Upper lobe of left lung (tissue), 6 donors: ENCODE data around the gene STARD10. TPM values are rescaled to one million over a fixed set of nuclear protein-coding genes. Genes with fewer than 3 reads are reported as not detected.
"Not testable (repeated sequence)": the region's sequence is repeated elsewhere in the genome, so short reads cannot be mapped to it uniquely, and the experiment has no call there.

Source experiments
- ATAC-seq, 2 donors: fragments of 200-7000 bp; cut with Tn5 transposase; one replicate each; pipeline ENCODE4 v1.9.1; 2022; ENCODE audit warnings: mild to moderate bottlenecking in 2 of 2, moderate library complexity in 2 of 2; ENCODE audit not compliant: low FRiP score in 2 of 2
- DNase-seq, 2 donors: peaks; one replicate each; pipeline ENCODE4 v3.0.0-alpha.2; 2019 to 2020
- H3K27ac ChIP-seq, 4 donors: fragments of 200-600 bp; sonication (generic); one replicate each; pipeline ENCODE4 v1.5.1; 2016 to 2019
- H3K27me3 ChIP-seq, 4 donors: fragments of 200-600 bp; sonication (generic); one replicate each; pipeline ENCODE4 v1.5.1; 2017 to 2019
- H3K36me3 ChIP-seq, 4 donors: fragments of 200-600 bp; sonication (generic); one replicate each; pipeline ENCODE4 v1.5.1; 2016 to 2019
- H3K4me1 ChIP-seq, 4 donors: fragments of 200-600 bp; sonication (generic); one replicate each; pipeline ENCODE4 v1.5.1; 2018 to 2019
- H3K4me3 ChIP-seq, 4 donors: fragments of 200-600 bp; sonication (generic); one replicate each; pipeline ENCODE4 v1.5.1; 2017 to 2019; ENCODE audit warnings: mild to moderate bottlenecking in 2 of 4, moderate library complexity in 1 of 4
- H3K9me3 ChIP-seq, 4 donors: fragments of 200-600 bp; sonication (generic); one replicate each; pipeline ENCODE4 v1.5.1; 2018 to 2019
- CTCF ChIP-seq, 6 experiments: fragments of 450-650 bp in 4 of 6; fragments of 200-600 bp in 2 of 6; sonication (generic) in 2 of 6; IDR thresholded peaks; one replicate each; pipeline ENCODE4 v1.5.1; 2016 to 2019; ENCODE audit warnings: antibody characterized with exemption in 6 of 6
- EP300 ChIP-seq, 4 donors: sonication (generic); formaldehyde crosslinking; IDR thresholded peaks; one replicate each; pipeline ENCODE4 v1.5.1; 2017; ENCODE audit warnings: antibody characterized with exemption in 4 of 4, control low read depth in 2 of 4
- POLR2A ChIP-seq, 4 donors: fragments of 450-650 bp; IDR thresholded peaks; one replicate each; pipeline ENCODE4 v1.5.1; 2016 to 2017; ENCODE audit warnings: antibody characterized with exemption in 4 of 4, mild to moderate bottlenecking in 2 of 4
- POLR2AphosphoS5 ChIP-seq, 2 donors: sonication (generic); formaldehyde crosslinking; IDR thresholded peaks; one replicate each; pipeline ENCODE4 v1.5.1; 2017; ENCODE audit warnings: antibody characterized with exemption in 2 of 2
- WGBS, 2 donors: methylation state at CpG; one replicate each; pipeline ENCODE4 v1.1.5; 2017 to 2018; 5-methylcytosine and 5-hydroxymethylcytosine counted together
- total RNA-seq, 6 donors: library from RNA; depleted of rRNA in 4 of 6; stranded (reverse); fragments of >200 nt in 4 of 6; gene quantifications; one replicate each; pipeline versions ENCODE4 v1.1.0 to v1.2.1, GENCODE V29; 2016 to 2021
- donor health status: DM: no; HTN: no; CAD: no; lungs with moderate emphysema.
- donor health status: DM: no; HTN: yes; CAD: no; lungs with severe emphysema.

STARD10 gene
- total RNA-seq, 6 donors from 2014 or later, result 93.2 to 227 (median 151) TPM

- WGBS, 2 donors, result 92 to 96% methylated on average over 5 of the region's 5 CpGs
- DNase-seq (no peak), ATAC-seq (no peak)
- peaks cover 0 to 22% (median 9%) of the 10 kb centered on the region in 4 donors for H3K36me3 ChIP-seq
- no peaks in the 10 kb centered on the region for H3K9me3 ChIP-seq
- H3K4me1 ChIP-seq, result peaks cover 34 to 49% (median 43%) of the 10 kb centered on the region in 4 donors
- TF ChIP-seq POLR2AphosphoS5 (IDR thresholded peaks at IDR 0.05) (no peak), POLR2A (IDR thresholded peaks at IDR 0.05) (no peak), CTCF (IDR thresholded peaks at IDR 0.05) (no peak), EP300 (IDR thresholded peaks at IDR 0.05) (no peak)
- H3K27me3 ChIP-seq, result no peaks in the 10 kb centered on the region
- no peak overlapping the region for H3K4me3 ChIP-seq
- no peak overlapping the region for H3K27ac ChIP-seq
Measured at GRCh38 chr11:72829884-72830533, 36.2 kb upstream of the STARD10 start.

GRCh38 chr11:72829178-72829577 is 35.3 kb upstream of the STARD10 start:
- no peak for ATAC-seq
- H3K4me1 ChIP-seq, result peaks cover 26 to 42% (median 36%) of the 10 kb centered on the region in 4 donors
- no peaks in the 10 kb centered on the region for H3K27me3 ChIP-seq
- H3K4me3 ChIP-seq, result no peak overlapping the region
- H3K36me3 ChIP-seq, result peaks cover 0 to 24% (median 9%) of the 10 kb centered on the region in 4 donors
- DNase-seq, result peak in 1 of 2 donors; percentile 62
- 87 to 93% methylated on average over 6 to 13 of the region's 13 CpGs for WGBS, 2 donors
- peak overlapping the region in 2 of 4 donors; percentile 79 to 80 for H3K27ac ChIP-seq
- TF ChIP-seq POLR2A (IDR thresholded peaks at IDR 0.05), result no peak
- no peak for TF ChIP-seq CTCF (IDR thresholded peaks at IDR 0.05)
- TF ChIP-seq EP300 (IDR thresholded peaks at IDR 0.05), result no peak
- TF ChIP-seq POLR2AphosphoS5 (IDR thresholded peaks at IDR 0.05), result no peak
- H3K9me3 ChIP-seq, result no peaks in the 10 kb centered on the region

- ATAC-seq (no peak), DNase-seq (no peak)
- TF ChIP-seq POLR2AphosphoS5 (IDR thresholded peaks at IDR 0.05) (no peak), EP300 (IDR thresholded peaks at IDR 0.05) (no peak), CTCF (IDR thresholded peaks at IDR 0.05) (no peak), POLR2A (IDR thresholded peaks at IDR 0.05) (no peak)
- peaks cover 23 to 39% (median 34%) of the 10 kb centered on the region in 4 donors for H3K4me1 ChIP-seq
- H3K27ac ChIP-seq, result peak overlapping the region; percentile 48 to 80 (median 74)
- H3K27me3 ChIP-seq, result no peaks in the 10 kb centered on the region
- H3K9me3 ChIP-seq, result no peaks in the 10 kb centered on the region
- peaks cover 0 to 26% (median 9%) of the 10 kb centered on the region in 4 donors for H3K36me3 ChIP-seq
- no peak overlapping the region for H3K4me3 ChIP-seq
- WGBS, 2 donors, result 82 to 88% methylated on average over 5 to 6 of the region's 7 CpGs
Measured at GRCh38 chr11:72828692-72829101, 34.9 kb upstream of the STARD10 start.

- peak in 1 of 2 donors; percentile 35 for ATAC-seq
- H3K9me3 ChIP-seq, result no peaks in the 10 kb centered on the region
- peaks cover 19 to 36% (median 29%) of the 10 kb centered on the region in 4 donors for H3K4me1 ChIP-seq
- TF ChIP-seq CTCF (IDR thresholded peaks at IDR 0.05), result no peak
- TF ChIP-seq POLR2AphosphoS5 (IDR thresholded peaks at IDR 0.05), result no peak
- no peak for TF ChIP-seq EP300 (IDR thresholded peaks at IDR 0.05)
- TF ChIP-seq POLR2A (IDR thresholded peaks at IDR 0.05), result no peak
- 67 to 71% methylated on average over 10 to 11 of the region's 11 CpGs for WGBS, 2 donors
- peak overlapping the region; percentile 48 to 80 (median 74) for H3K27ac ChIP-seq
- H3K36me3 ChIP-seq, result peaks cover 0 to 26% (median 9%) of the 10 kb centered on the region in 4 donors
- no peak overlapping the region for H3K4me3 ChIP-seq
- no peaks in the 10 kb centered on the region for H3K27me3 ChIP-seq
- peak in 1 of 2 donors; percentile 61 for DNase-seq
Measured at GRCh38 chr11:72828081-72828567, 34.3 kb upstream of the STARD10 start.

GRCh38 chr11:72827656-72828055 is 33.8 kb upstream of the STARD10 start:
- not testable (repeated sequence) for DNase-seq, H3K4me3 ChIP-seq, H3K9me3 ChIP-seq, H3K27me3 ChIP-seq, ATAC-seq
- Histone ChIP-seq H3K27ac (peak overlapping the region; percentile 48 to 80 (median 74)), H3K4me1 (peaks cover 19 to 33% (median 28%) of the 10 kb centered on the region in 4 donors), H3K36me3 (peaks cover 0 to 26% (median 12%) of the 10 kb centered on the region in 4 donors)
- 68 to 70% methylated on average over 11 of the region's 11 CpGs for WGBS, 2 donors
